Spleen (tissue), 7 donors: ENCODE results near the gene CABCOCO1.

Source experiments
- POLR2A ChIP-seq, 3 donors: fragments of 450-650 bp; IDR thresholded peaks; one replicate each; pipeline ENCODE4 v1.5.1; 2017; ENCODE audit warnings: antibody characterized with exemption in 3 of 3, mild to moderate bottlenecking in 1 of 3
- TF ChIP-seq, protein P1 (sequence below), 11 experiments: fragments of 200-600 bp in 7 of 11; fragments of 450-650 bp in 4 of 11; sonication (generic) in 4 of 11; IDR thresholded peaks in 8 of 11; conservative IDR thresholded peaks in 3 of 11; 1 replicate in 7 of 11; 2 replicates in 4 of 11; pipeline versions ENCODE4 v1.4.0 to v1.8.0; 2016 to 2021; ENCODE audit warnings: antibody characterized with exemption in 11 of 11, inconsistent platforms in 4 of 11, mild to moderate bottlenecking in 1 of 11
- donor health status: DM: no; HTN: no; CAD: no; lungs with moderate emphysema.
- donor health status: DM: no; HTN: no; CAD: no.
- donor health status: DM: no; HTN: no; CAD: no.

DNA sequence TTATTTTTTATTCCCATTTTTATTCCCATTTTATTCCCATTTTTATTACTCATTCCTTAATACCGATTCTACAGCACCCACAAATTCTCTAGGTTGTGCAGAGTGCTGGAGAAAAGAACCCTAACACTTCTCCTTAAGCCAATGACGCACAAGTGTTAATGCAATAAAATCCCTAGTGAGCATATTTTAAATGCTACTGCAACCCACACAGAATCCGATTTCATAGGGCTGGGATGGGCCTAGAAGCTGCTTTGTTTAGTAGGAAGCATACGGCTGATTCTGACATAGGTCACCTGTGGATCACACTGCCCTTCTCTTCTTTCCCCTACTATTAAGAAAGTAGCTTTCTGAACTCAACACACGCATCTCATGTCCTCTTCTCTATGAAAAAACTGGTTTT lies 45.1 kb upstream of the CABCOCO1 start:
- TF ChIP-seq, protein P1, sequence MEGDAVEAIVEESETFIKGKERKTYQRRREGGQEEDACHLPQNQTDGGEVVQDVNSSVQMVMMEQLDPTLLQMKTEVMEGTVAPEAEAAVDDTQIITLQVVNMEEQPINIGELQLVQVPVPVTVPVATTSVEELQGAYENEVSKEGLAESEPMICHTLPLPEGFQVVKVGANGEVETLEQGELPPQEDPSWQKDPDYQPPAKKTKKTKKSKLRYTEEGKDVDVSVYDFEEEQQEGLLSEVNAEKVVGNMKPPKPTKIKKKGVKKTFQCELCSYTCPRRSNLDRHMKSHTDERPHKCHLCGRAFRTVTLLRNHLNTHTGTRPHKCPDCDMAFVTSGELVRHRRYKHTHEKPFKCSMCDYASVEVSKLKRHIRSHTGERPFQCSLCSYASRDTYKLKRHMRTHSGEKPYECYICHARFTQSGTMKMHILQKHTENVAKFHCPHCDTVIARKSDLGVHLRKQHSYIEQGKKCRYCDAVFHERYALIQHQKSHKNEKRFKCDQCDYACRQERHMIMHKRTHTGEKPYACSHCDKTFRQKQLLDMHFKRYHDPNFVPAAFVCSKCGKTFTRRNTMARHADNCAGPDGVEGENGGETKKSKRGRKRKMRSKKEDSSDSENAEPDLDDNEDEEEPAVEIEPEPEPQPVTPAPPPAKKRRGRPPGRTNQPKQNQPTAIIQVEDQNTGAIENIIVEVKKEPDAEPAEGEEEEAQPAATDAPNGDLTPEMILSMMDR (IDR thresholded peaks at IDR 0.05 in 8 of 11, conservative IDR thresholded peaks at IDR 0.05 in 3 of 11) = no peak
- no peak for TF ChIP-seq POLR2A (IDR thresholded peaks at IDR 0.05)
